Measurements from ENCODE around the gene GATAD2B.

Gene GATAD2B

DNA sequence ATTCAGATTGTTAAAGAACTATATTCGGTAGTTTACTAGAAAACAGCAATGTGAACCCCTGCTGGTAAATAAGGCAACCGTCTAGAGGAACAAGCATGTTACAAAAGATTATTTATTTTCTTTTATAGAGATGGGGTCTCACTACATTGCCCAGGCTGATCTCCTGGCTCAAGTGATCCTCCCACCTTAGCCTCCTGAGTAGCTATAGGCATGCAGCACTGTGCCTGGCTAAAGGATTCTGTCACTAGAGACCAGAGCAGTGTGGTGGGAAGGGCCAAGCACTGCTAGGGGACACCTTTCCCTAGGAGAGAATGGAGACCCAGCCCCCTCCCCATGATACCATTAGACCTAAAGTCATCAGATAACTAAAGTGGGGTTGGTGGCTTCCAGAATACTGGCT lies 118.7 kb downstream of the GATAD2B start:
- Histone ChIP-seq H3K27ac (no peak overlapping the region), H3K27me3 (replicated peaks) (no peaks in the 10 kb centered on the region), H3K4me3 (ENCODE audit: low read depth, low read length) (no peak overlapping the region), H3K36me3 (replicated peaks) (no peaks in the 10 kb centered on the region)
- TF ChIP-seq CTCF (IDR thresholded peaks at IDR 0.05; ENCODE audit: low read depth, low read length, missing control alignments): no peak
- no peak for DNase-seq
- in situ Hi-C loops (cut with HindIII; ENCODE audit: low pct_ligation_motif_present, low sequenced_read_pairs): no loop called here

DNA sequence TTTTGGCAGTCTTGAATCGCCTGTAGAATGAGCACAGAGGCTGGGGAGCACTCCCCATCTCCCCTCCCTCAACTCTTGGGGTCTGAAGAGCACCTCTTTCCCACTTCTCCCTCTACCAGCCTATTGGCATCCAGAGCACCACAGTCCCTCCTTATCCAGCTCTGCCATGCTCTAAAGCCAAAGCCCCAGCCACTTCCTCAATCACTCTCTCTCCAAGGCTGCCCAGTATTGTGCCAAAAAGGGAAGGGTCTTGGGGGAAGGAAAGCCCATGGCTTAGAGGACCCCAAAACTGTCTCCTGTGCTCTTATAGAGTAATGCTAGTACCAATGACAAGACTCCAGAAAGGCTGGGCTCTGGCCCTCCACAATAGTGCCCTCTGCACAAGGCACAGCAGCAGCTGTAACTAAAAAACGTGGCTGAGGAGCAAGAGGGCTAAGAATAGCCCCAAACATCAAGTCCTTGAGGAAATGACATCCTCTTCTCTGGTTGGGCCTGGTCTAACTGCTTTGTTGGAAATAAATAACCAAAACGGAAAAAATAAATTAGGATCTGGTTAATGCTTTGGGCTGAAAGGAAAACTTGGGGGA lies 119.2 kb downstream of the GATAD2B start:
- in situ Hi-C loops (cut with HindIII; ENCODE audit: low pct_ligation_motif_present, low sequenced_read_pairs): no loop called here
- no peaks in the 10 kb centered on the region for H3K36me3 ChIP-seq (replicated peaks)
- TF ChIP-seq CTCF (IDR thresholded peaks at IDR 0.05; ENCODE audit: low read depth, low read length, missing control alignments): no peak
- DNase-seq: no peak
- H3K27ac ChIP-seq: no peak overlapping the region
- H3K27me3 ChIP-seq (replicated peaks): no peaks in the 10 kb centered on the region
- no peak overlapping the region for H3K4me3 ChIP-seq (ENCODE audit: low read depth, low read length)

DNA sequence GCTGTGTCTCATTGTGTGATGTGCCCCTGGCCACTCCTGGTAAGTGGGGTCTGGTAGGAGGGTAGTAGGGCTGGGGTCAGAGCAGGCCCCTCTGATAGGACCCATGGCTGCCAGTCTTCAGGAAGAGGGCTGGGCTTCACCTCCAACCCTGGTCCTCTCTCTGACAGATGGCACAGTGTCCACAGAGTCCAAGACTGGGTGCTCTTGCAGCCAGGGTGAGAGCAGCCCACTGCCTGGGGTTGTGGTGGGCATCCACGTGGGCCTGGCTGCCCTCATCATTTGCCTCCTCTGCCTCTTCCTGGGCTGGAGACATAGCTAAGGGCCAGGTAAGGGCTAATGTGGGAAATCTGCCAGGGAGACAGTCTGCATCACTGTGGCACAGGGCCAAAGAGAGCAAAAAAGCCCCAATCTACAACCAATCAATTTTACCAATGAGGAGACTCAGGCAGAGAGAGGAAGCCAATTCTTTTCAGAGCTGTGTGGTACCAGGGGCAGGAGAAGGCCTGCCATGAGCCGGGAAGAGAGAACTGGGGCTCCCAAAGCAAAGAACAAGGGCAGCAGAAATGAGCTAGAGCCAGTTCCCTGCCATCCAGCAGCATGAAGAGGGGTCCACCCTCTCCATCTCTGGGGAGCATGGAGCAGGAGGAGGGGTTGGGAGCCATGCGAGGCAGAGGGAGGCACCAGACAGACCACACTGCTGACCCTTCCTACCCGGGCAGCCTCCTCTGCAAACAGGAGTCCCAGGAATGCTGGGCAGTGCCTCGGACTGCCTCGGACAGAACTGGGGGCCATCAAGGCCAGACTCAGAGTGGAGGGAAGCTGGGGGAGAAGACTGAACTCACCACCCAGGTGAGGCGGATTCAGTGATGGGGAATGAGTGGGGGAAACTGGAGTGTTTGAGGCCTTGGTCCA lies 120.7 kb downstream of the GATAD2B start:
- H3K27ac ChIP-seq: no peak overlapping the region
- H3K4me3 ChIP-seq (ENCODE audit: low read depth, low read length): no peak overlapping the region
- in situ Hi-C loops (cut with HindIII; ENCODE audit: low pct_ligation_motif_present, low sequenced_read_pairs): no loop called here
- TF ChIP-seq CTCF (IDR thresholded peaks at IDR 0.05; ENCODE audit: low read depth, low read length, missing control alignments): no peak
- H3K27me3 ChIP-seq (replicated peaks): no peaks in the 10 kb centered on the region
- no peaks in the 10 kb centered on the region for H3K36me3 ChIP-seq (replicated peaks)
- no peak for DNase-seq

GRCh38 chr1:153801028-153801625 lies 121.6 kb downstream of the GATAD2B start:
- Histone ChIP-seq H3K4me3 (ENCODE audit: low read depth, low read length) (no peak overlapping the region), H3K27ac (no peak overlapping the region), H3K36me3 (replicated peaks) (no peaks in the 10 kb centered on the region), H3K27me3 (replicated peaks) (no peaks in the 10 kb centered on the region)
- DNase-seq: no peak
- no peak for TF ChIP-seq CTCF (IDR thresholded peaks at IDR 0.05; ENCODE audit: low read depth, low read length, missing control alignments)
- in situ Hi-C loops (cut with HindIII; ENCODE audit: low pct_ligation_motif_present, low sequenced_read_pairs): no loop called here

DNA sequence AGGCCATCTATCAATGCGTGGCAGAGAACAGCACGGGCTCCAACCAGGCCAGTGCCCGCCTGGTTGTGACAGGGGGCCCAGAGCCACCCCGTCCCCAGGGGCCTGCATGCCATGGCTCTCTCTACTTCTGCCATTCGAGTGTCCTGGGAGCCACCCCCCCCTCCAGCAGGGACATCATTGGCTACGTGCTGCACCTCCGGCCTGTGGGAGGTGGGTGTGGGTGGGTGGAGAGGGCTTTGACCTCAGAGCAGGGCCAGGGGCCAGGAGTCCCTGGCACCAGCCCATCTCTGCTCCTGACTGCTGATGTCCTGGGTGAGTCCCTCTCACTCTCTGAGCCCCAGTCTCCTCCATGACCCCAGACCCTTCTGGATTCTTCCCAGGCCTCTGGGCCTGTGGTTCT lies 122.3 kb downstream of the GATAD2B start:
- DNase-seq: no peak
- no peak for TF ChIP-seq CTCF (IDR thresholded peaks at IDR 0.05; ENCODE audit: low read depth, low read length, missing control alignments)
- Histone ChIP-seq H3K27ac (no peak overlapping the region), H3K4me3 (ENCODE audit: low read depth, low read length) (no peak overlapping the region), H3K36me3 (replicated peaks) (no peaks in the 10 kb centered on the region), H3K27me3 (replicated peaks) (no peaks in the 10 kb centered on the region)
- in situ Hi-C loops (cut with HindIII; ENCODE audit: low pct_ligation_motif_present, low sequenced_read_pairs): no loop called here
